Osteocyte (in vitro differentiated cells): ENCODE measurements around the gene SH3BGRL2. TPM values are rescaled to one million over a fixed set of nuclear protein-coding genes. Genes with fewer than 3 reads are reported as not detected.
"Not testable (repeated sequence)": the region's sequence is repeated elsewhere in the genome, so short reads cannot be mapped to it uniquely, and the experiment has no call there.

Source experiments
- DNase-seq: peaks from one replicate; pipeline ENCODE4 v3.0.0; 2021; ENCODE audit warnings: mixed read lengths; ENCODE audit not compliant: unreplicated experiment; ENCODE audit errors: extremely low spot score
- H3K27ac Mint-ChIP-seq: one replicate; pipeline ENCODE4 v1.8.0; 2021; ENCODE audit warnings: mild to moderate bottlenecking, mixed read lengths; ENCODE audit not compliant: unreplicated experiment
- H3K27me3 Mint-ChIP-seq: one replicate; pipeline ENCODE4 v1.8.0; 2021; ENCODE audit warnings: mixed read lengths; ENCODE audit not compliant: unreplicated experiment
- H3K36me3 Mint-ChIP-seq: one replicate; pipeline ENCODE4 v1.8.0; 2021; ENCODE audit warnings: mixed read lengths; ENCODE audit not compliant: unreplicated experiment
- H3K4me1 Mint-ChIP-seq: one replicate; pipeline ENCODE4 v1.8.0; 2021; ENCODE audit warnings: mixed read lengths; ENCODE audit not compliant: unreplicated experiment
- H3K4me3 Mint-ChIP-seq: one replicate; pipeline ENCODE4 v1.8.0; 2021; ENCODE audit warnings: mild to moderate bottlenecking, moderate library complexity, mixed read lengths; ENCODE audit not compliant: unreplicated experiment
- H3K9me3 Mint-ChIP-seq: one replicate; pipeline ENCODE4 v1.8.0; 2021; ENCODE audit warnings: mixed read lengths; ENCODE audit not compliant: unreplicated experiment
- CTCF ChIP-seq: fragments of 200-600 bp; sonication (generic); IDR thresholded peaks from 2 replicates; pipeline ENCODE4 v1.5.0; 2021; ENCODE audit warnings: antibody characterized with exemption, mild to moderate bottlenecking, moderate library complexity
- total RNA-seq: library from RNA; stranded (reverse); gene quantifications from 2 replicates; pipeline ENCODE4 v1.2.1, GENCODE V29; 2021

The SH3BGRL2 gene
- total RNA-seq, 1 donor from 2014 or later, result 1.9 TPM

- no peaks in the 10 kb centered on the region for H3K36me3 Mint-ChIP-seq
- H3K4me1 Mint-ChIP-seq, result no peaks in the 10 kb centered on the region
- H3K4me3 Mint-ChIP-seq, result no peak overlapping the region
- no peak overlapping the region for H3K27ac Mint-ChIP-seq
- no peak for TF ChIP-seq CTCF
- no peaks in the 10 kb centered on the region for H3K9me3 Mint-ChIP-seq
- no peak for DNase-seq
- peaks cover 22% of the 10 kb centered on the region for H3K27me3 Mint-ChIP-seq
These were observed 17.2 kb downstream of the SH3BGRL2 start for GRCh38 chr6:79648328-79648727.

- Mint-ChIP-seq H3K9me3 (no peaks in the 10 kb centered on the region), H3K4me1 (no peaks in the 10 kb centered on the region), H3K36me3 (no peaks in the 10 kb centered on the region), H3K27ac (no peak overlapping the region), H3K4me3 (no peak overlapping the region), H3K27me3 (peaks cover 17% of the 10 kb centered on the region)
- no peak for DNase-seq
- no peak for TF ChIP-seq CTCF
These were observed 17.9 kb downstream of the SH3BGRL2 start for GRCh38 chr6:79649016-79649415.

DNA sequence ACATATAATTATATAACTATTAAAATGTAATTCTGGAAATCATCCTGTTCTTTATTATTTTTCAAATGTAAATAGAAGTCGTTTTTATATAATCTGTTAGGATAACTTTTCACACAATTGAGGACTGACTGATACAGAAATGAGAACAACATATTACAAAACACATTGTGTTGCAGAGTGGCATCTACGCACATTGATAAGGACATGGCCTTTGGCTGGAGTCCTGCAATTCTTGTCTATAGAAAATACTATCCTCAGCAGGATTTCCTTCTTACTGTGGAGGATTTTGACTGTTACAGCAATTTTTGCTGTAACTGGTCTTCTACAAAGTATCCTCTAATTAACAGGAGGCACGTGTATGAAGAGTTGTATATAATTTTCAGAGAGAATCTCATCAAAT lies 19.8 kb downstream of the SH3BGRL2 start:
- H3K4me1 Mint-ChIP-seq, result no peaks in the 10 kb centered on the region
- H3K36me3 Mint-ChIP-seq, result no peaks in the 10 kb centered on the region
- no peak for TF ChIP-seq CTCF
- no peak overlapping the region for H3K4me3 Mint-ChIP-seq
- DNase-seq, result no peak
- H3K27ac Mint-ChIP-seq, result no peak overlapping the region
- peaks cover 14% of the 10 kb centered on the region for H3K27me3 Mint-ChIP-seq
- H3K9me3 Mint-ChIP-seq, result no peaks in the 10 kb centered on the region

- H3K36me3 Mint-ChIP-seq, result no peaks in the 10 kb centered on the region
- DNase-seq, result no peak
- H3K4me1 Mint-ChIP-seq, result no peaks in the 10 kb centered on the region
- TF ChIP-seq CTCF, result no peak
- H3K9me3 Mint-ChIP-seq, result no peaks in the 10 kb centered on the region
- no peaks in the 10 kb centered on the region for H3K27me3 Mint-ChIP-seq
- no peak overlapping the region for H3K4me3 Mint-ChIP-seq
- no peak overlapping the region for H3K27ac Mint-ChIP-seq
These were observed 25.0 kb downstream of the SH3BGRL2 start for GRCh38 chr6:79656134-79656533.

GRCh38 chr6:79657238-79657637 lies 26.1 kb downstream of the SH3BGRL2 start:
- Mint-ChIP-seq H3K4me1 (no peaks in the 10 kb centered on the region), H3K9me3 (no peaks in the 10 kb centered on the region), H3K27me3 (no peaks in the 10 kb centered on the region), H3K4me3 (no peak overlapping the region), H3K36me3 (no peaks in the 10 kb centered on the region), H3K27ac (no peak overlapping the region)
- no peak for DNase-seq
- no peak for TF ChIP-seq CTCF

- DNase-seq, H3K9me3 Mint-ChIP-seq, H3K36me3 Mint-ChIP-seq, H3K4me1 Mint-ChIP-seq, H3K27me3 Mint-ChIP-seq, H3K27ac Mint-ChIP-seq, H3K4me3 Mint-ChIP-seq: not testable (repeated sequence)
These were observed 32.5 kb downstream of the SH3BGRL2 start for GRCh38 chr6:79663655-79664054.
